Erythroblast (primary cell): ENCODE data around the gene SLFN12.
"Not testable (repeated sequence)": the region's sequence is repeated elsewhere in the genome, so short reads cannot be mapped to it uniquely, and the experiment has no call there.

Experiments used
- DNase-seq, 2 experiments: peaks; one replicate each; lab custom pipeline; 2025; lab: John Stamatoyannopoulos, UW
- GATA1 ChIP-seq: IDR thresholded peaks from 2 replicates; pipeline ENCODE4 v1.6.1; 2011; ENCODE audit warnings: low read depth, mild to moderate bottlenecking, control low read depth, low read length, moderate library complexity
- POLR2A ChIP-seq: IDR thresholded peaks from 2 replicates; pipeline ENCODE4 v1.6.1; 2011; ENCODE audit warnings: mild to moderate bottlenecking, low read length

The SLFN12 gene

GRCh38 chr17:35438433-35438832 lies 6.1 kb upstream of the SLFN12 start:
- no peak for DNase-seq
- no peak for TF ChIP-seq GATA1
- TF ChIP-seq POLR2A = no peak

- no peak for TF ChIP-seq POLR2A
- TF ChIP-seq GATA1 = no peak
- peak; percentile 57 to 72 for DNase-seq
Measured at GRCh38 chr17:35433075-35433894, 985 bp upstream of the SLFN12 start.

DNA sequence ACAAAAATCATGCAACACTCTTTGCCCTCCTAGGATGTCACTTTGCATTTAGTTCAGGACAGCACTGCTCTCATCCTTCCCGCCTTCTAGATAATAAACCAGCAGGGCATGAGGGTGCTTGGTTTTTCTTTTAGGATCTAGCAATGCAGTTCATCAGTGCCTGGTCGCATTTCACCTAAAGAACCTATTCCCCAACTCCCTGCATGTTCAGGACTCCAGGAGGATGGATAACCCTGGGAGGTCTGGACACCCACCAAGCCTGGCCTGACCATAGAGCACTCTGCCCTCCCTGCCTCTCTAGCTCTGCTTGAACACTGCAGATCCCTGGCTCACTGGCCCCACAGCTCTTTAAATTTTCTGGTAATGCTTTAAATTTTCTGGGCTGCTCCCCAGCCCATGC lies 2.6 kb downstream of the SLFN12 start:
- DNase-seq = no peak
- TF ChIP-seq GATA1 = no peak
- TF ChIP-seq POLR2A = no peak

- DNase-seq = no peak
- TF ChIP-seq POLR2A (no peak), GATA1 (no peak)
Measured at GRCh38 chr17:35428229-35428628, 4.1 kb downstream of the SLFN12 start.

- no peak for DNase-seq
- TF ChIP-seq GATA1 (no peak), POLR2A (no peak)
Measured at GRCh38 chr17:35423761-35424160, 8.5 kb downstream of the SLFN12 start.

DNA sequence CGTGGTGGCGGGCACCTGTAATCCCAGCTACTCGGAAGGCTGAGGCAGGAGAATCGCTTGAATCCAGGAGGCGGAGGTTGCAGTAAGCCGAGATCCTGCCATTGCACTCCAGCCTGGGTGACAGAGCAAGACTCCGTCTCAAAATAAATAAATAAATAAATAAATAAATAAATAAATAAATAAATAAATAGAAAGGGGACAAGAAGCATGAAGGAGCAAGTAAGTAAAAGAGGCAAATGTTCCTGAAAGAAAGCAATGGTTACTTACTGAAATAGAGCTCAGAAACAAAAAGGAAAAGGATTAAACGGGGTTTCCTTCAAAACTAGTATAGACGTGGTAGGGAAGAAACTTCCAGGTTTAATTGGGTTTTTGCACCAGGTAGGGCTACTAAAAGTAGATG lies 11.2 kb downstream of the SLFN12 start:
- DNase-seq = not testable (repeated sequence)

DNA sequence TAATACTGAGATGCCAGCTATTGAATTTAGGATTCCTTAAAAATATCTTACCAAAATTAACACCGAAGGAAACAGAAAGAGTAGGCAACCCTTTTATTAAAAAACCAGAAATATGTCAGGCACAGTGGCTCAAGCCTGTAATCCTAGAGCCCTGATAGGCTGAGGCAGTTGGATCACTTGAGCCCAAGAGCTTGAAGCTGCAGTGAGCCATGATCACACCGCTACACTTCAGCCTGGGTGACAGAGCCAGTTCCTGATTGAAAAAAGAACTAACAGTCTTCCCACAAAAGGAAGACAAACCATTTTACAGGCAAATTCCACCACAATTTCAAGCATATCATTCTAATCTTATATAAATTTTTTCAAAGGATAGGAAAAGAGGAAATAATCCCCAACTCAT lies 15.6 kb downstream of the SLFN12 start:
- DNase-seq = no peak
- no peak for TF ChIP-seq GATA1
- TF ChIP-seq POLR2A = no peak

DNA sequence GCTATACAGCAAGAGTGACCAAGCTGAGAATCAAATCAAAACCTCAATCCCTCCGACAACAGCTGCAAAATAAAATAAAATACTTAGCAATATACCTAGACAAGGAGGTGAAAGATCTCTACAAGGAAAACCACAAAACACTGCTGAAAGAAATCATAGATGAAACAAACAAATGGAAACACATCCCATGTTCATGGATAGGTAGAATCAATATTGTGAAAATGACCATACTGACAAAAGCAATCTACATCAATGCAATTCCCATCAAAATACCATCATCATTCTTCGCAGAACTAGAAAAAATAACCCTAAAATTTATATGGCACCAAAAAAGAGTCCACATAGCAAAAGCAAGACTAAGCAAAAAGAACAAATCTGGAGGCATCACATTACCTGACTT lies 17.6 kb downstream of the SLFN12 start:
- DNase-seq = not testable (repeated sequence)

GRCh38 chr17:35414247-35414646 lies 18.1 kb downstream of the SLFN12 start:
- DNase-seq = no peak
- no peak for TF ChIP-seq GATA1
- no peak for TF ChIP-seq POLR2A

GRCh38 chr17:35407531-35407930 lies 24.8 kb downstream of the SLFN12 start:
- no peak for DNase-seq
- TF ChIP-seq GATA1 = no peak
- TF ChIP-seq POLR2A = no peak

- TF ChIP-seq GATA1 (no peak), POLR2A (no peak)
- no peak for DNase-seq
Measured at GRCh38 chr17:35406568-35406967, 25.7 kb downstream of the SLFN12 start.

- no peak for DNase-seq
Measured at GRCh38 chr17:35404360-35404759, 27.9 kb downstream of the SLFN12 start.

GRCh38 chr17:35393783-35394182 lies 38.5 kb downstream of the SLFN12 start:
- DNase-seq = not testable (repeated sequence)

More at GRCh38 chr17:35404360-35404759, 27.9 kb downstream of the SLFN12 start:
- TF ChIP-seq GATA1 (no peak), POLR2A (no peak)

- no peak for DNase-seq
- TF ChIP-seq POLR2A (no peak), GATA1 (no peak)
Measured at GRCh38 chr17:35390663-35391062, 41.6 kb downstream of the SLFN12 start.

GRCh38 chr17:35390156-35390555 lies 42.1 kb downstream of the SLFN12 start:
- no peak for TF ChIP-seq POLR2A
- no peak for TF ChIP-seq GATA1

More at GRCh38 chr17:35390156-35390555, 42.1 kb downstream of the SLFN12 start:
- no peak for DNase-seq
